DND-41 (cell line): ENCODE measurements around the gene FAM118B.

Source experiments
- EZH2 ChIP-seq: IDR thresholded peaks from 3 replicates; pipeline ENCODE4 v1.6.1; 2012; ENCODE audit warnings: borderline replicate concordance, low read depth, mild to moderate bottlenecking, moderate library complexity, low read length, inconsistent platforms; ENCODE audit not compliant: severe bottlenecking
- TF ChIP-seq, protein P1 (sequence below): IDR thresholded peaks from 2 replicates; pipeline ENCODE4 v1.5.1; 2012; ENCODE audit warnings: borderline replicate concordance, low read length, moderate library complexity, mild to moderate bottlenecking; ENCODE audit not compliant: poor library complexity, severe bottlenecking; ENCODE audit errors: extremely low read depth

DNA sequence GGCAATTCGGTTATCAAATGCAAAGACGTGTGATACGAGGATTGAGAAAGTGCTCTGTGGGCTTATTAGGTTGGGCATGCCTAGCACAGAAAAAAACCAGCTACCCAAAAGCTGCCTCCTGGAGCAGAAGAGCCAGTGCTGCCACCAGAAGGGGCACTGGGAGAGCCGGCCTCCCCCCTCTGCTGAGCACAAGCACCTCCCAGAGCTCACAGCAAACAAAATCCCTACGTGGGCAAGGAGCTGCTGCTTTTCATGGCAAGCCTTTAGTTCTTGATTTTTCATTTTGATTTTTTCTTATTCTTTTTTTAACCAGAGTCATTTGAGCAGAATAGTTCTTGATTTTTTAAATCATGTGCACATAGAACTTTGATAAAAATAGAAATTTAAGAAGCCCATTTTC, 12.9 kb upstream of the FAM118B start:
- TF ChIP-seq EZH2, result no peak
- TF ChIP-seq, protein P1, sequence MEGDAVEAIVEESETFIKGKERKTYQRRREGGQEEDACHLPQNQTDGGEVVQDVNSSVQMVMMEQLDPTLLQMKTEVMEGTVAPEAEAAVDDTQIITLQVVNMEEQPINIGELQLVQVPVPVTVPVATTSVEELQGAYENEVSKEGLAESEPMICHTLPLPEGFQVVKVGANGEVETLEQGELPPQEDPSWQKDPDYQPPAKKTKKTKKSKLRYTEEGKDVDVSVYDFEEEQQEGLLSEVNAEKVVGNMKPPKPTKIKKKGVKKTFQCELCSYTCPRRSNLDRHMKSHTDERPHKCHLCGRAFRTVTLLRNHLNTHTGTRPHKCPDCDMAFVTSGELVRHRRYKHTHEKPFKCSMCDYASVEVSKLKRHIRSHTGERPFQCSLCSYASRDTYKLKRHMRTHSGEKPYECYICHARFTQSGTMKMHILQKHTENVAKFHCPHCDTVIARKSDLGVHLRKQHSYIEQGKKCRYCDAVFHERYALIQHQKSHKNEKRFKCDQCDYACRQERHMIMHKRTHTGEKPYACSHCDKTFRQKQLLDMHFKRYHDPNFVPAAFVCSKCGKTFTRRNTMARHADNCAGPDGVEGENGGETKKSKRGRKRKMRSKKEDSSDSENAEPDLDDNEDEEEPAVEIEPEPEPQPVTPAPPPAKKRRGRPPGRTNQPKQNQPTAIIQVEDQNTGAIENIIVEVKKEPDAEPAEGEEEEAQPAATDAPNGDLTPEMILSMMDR, result no peak
